Karpas-422 (cell line): ENCODE measurements around the gene RGS13. TPM values are rescaled to one million over a fixed set of nuclear protein-coding genes. Genes with fewer than 3 reads are reported as not detected.

Experiments
- DNase-seq: peaks from one replicate; pipeline ENCODE4 v3.0.0-alpha.2; 2015
- H2AFZ ChIP-seq: fragments of 200-600 bp; sonication (generic); 2 replicates; pipeline ENCODE4 v1.6.1; 2014; ENCODE audit warnings: antibody characterized with exemption, low read length, mixed read lengths
- H3K27ac ChIP-seq: fragments of 200-600 bp; sonication (generic); 2 replicates; pipeline ENCODE4 v1.5.1; 2014; ENCODE audit warnings: mild to moderate bottlenecking, low read length, moderate library complexity
- H3K27me3 ChIP-seq: fragments of 200-600 bp; sonication (generic); 2 replicates; pipeline ENCODE4 v1.6.1; 2014; ENCODE audit warnings: low read length, mixed read lengths
- H3K36me3 ChIP-seq: fragments of 200-600 bp; sonication (generic); 2 replicates; pipeline ENCODE4 v1.6.1; 2014; ENCODE audit warnings: low read length, mixed read lengths; ENCODE audit not compliant: insufficient read depth
- H3K4me1 ChIP-seq: fragments of 200-600 bp; sonication (generic); 2 replicates; pipeline ENCODE4 v1.6.1; 2014; ENCODE audit warnings: mild to moderate bottlenecking, low read length, mixed read lengths
- H3K4me2 ChIP-seq: fragments of 200-600 bp; sonication (generic); 2 replicates; pipeline ENCODE4 v1.6.1; 2014; ENCODE audit warnings: low read length, low read depth, mild to moderate bottlenecking; ENCODE audit not compliant: poor library complexity, severe bottlenecking
- H3K4me3 ChIP-seq: fragments of 200-600 bp; sonication (generic); 2 replicates; pipeline ENCODE4 v1.5.1; 2014; ENCODE audit warnings: mild to moderate bottlenecking, antibody characterized with exemption, low read length, mixed read lengths
- H3K79me2 ChIP-seq: fragments of 200-600 bp; sonication (generic); 2 replicates; pipeline ENCODE4 v1.6.1; 2014; ENCODE audit warnings: mild to moderate bottlenecking, low read length, mixed read lengths
- H3K9ac ChIP-seq: fragments of 200-600 bp; sonication (generic); 2 replicates; pipeline ENCODE4 v1.6.0; 2014; ENCODE audit warnings: low read length
- H3K9me2 ChIP-seq: fragments of 200-600 bp; sonication (generic), shearing (Covaris generic); replicated peaks from 2 replicates; pipeline ENCODE4 v1.6.0; 2014; ENCODE audit warnings: mild to moderate bottlenecking, low read length, moderate library complexity; ENCODE audit not compliant: insufficient read depth
- H3K9me3 ChIP-seq: fragments of 300-700, 200-600 bp; sonication (generic); 2 replicates; pipeline ENCODE4 v1.6.1; 2014; ENCODE audit warnings: low read length, mixed read lengths
- H4K20me1 ChIP-seq: fragments of 200-600 bp; sonication (generic); 2 replicates; pipeline ENCODE4 v1.6.1; 2014; ENCODE audit warnings: mild to moderate bottlenecking, antibody characterized with exemption, low read length, low read depth; ENCODE audit not compliant: insufficient read depth
- total RNA-seq: library from RNA; depleted of rRNA; stranded (reverse); fragments of >200 nt; shearing (Covaris generic); gene quantifications from 2 replicates; pipeline ENCODE4 v1.2.3, GENCODE V29; 2014; ENCODE audit warnings: low replicate concordance; rRNA removed

The RGS13 gene
- total RNA-seq = 176 and 462 TPM in 2 replicates

GRCh38 chr1:192635939-192636338 is at the start of gene RGS13:
Gene RGS13 (plus strand): TSS chr1:192636147. CDS start chr1:192644335, 8,188 bp downstream.
- DNase-seq = peak; percentile 90
- Histone ChIP-seq H3K27ac (peak within 1 kb of the TSS; percentile 100), H3K79me2 (peaks cover 58% of the 10 kb centered on the region), H3K9ac (peak within 1 kb of the TSS; percentile 74), H3K9me3 (no peaks in the 10 kb centered on the region), H4K20me1 (no peaks in the 10 kb centered on the region), H3K4me2 (peak within 1 kb of the TSS; percentile 95), H3K36me3 (peaks cover 31% of the 10 kb centered on the region), H2AFZ (no peak within 1 kb of the TSS), H3K9me2 (no peaks in the 10 kb centered on the region), H3K4me3 (peak within 1 kb of the TSS; percentile 74), H3K27me3 (no peaks in the 10 kb centered on the region), H3K4me1 (peaks cover 84% of the 10 kb centered on the region)

GRCh38 chr1:192587386-192588266 is 48.3 kb upstream of the RGS13 start:
- H2AFZ ChIP-seq = no peak overlapping the region
- H3K27me3 ChIP-seq = no peaks in the 10 kb centered on the region
- H3K9ac ChIP-seq = no peak overlapping the region
- no peak overlapping the region for H3K27ac ChIP-seq
- no peak overlapping the region for H3K4me3 ChIP-seq
- H3K9me2 ChIP-seq = no peaks in the 10 kb centered on the region
- H3K4me1 ChIP-seq = no peaks in the 10 kb centered on the region
- H3K79me2 ChIP-seq = no peaks in the 10 kb centered on the region
- no peaks in the 10 kb centered on the region for H4K20me1 ChIP-seq
- no peaks in the 10 kb centered on the region for H3K9me3 ChIP-seq
- no peak overlapping the region for H3K4me2 ChIP-seq
- no peak for DNase-seq
- H3K36me3 ChIP-seq = no peaks in the 10 kb centered on the region

GRCh38 chr1:192588546-192588945 is 47.4 kb upstream of the RGS13 start:
- Histone ChIP-seq H3K9me3 (no peaks in the 10 kb centered on the region), H2AFZ (no peak overlapping the region), H3K79me2 (no peaks in the 10 kb centered on the region), H3K36me3 (no peaks in the 10 kb centered on the region), H3K4me3 (no peak overlapping the region), H3K4me1 (no peaks in the 10 kb centered on the region), H3K9ac (no peak overlapping the region), H3K27ac (no peak overlapping the region), H4K20me1 (no peaks in the 10 kb centered on the region), H3K27me3 (no peaks in the 10 kb centered on the region), H3K9me2 (no peaks in the 10 kb centered on the region), H3K4me2 (no peak overlapping the region)
- no peak for DNase-seq

GRCh38 chr1:192589813-192590212 is 46.1 kb upstream of the RGS13 start:
- H3K4me3 ChIP-seq = no peak overlapping the region
- H3K79me2 ChIP-seq = no peaks in the 10 kb centered on the region
- H3K27me3 ChIP-seq = no peaks in the 10 kb centered on the region

GRCh38 chr1:192592517-192592916 is 43.4 kb upstream of the RGS13 start:
- Histone ChIP-seq H3K9ac (no peak overlapping the region), H3K36me3 (no peaks in the 10 kb centered on the region), H3K4me2 (no peak overlapping the region), H3K9me2 (no peaks in the 10 kb centered on the region), H4K20me1 (no peaks in the 10 kb centered on the region), H3K4me1 (no peaks in the 10 kb centered on the region), H2AFZ (no peak overlapping the region), H3K27ac (no peak overlapping the region), H3K4me3 (no peak overlapping the region), H3K27me3 (no peaks in the 10 kb centered on the region), H3K9me3 (no peaks in the 10 kb centered on the region), H3K79me2 (no peaks in the 10 kb centered on the region)
- no peak for DNase-seq

More at GRCh38 chr1:192589813-192590212, 46.1 kb upstream of the RGS13 start:
- Histone ChIP-seq H3K27ac (no peak overlapping the region), H3K9ac (no peak overlapping the region), H4K20me1 (no peaks in the 10 kb centered on the region), H3K4me2 (no peak overlapping the region), H3K36me3 (no peaks in the 10 kb centered on the region), H2AFZ (no peak overlapping the region), H3K9me2 (no peaks in the 10 kb centered on the region), H3K4me1 (no peaks in the 10 kb centered on the region), H3K9me3 (no peaks in the 10 kb centered on the region)
- DNase-seq = no peak

- no peaks in the 10 kb centered on the region for H4K20me1 ChIP-seq
- H3K36me3 ChIP-seq = no peaks in the 10 kb centered on the region
- H3K27me3 ChIP-seq = no peaks in the 10 kb centered on the region
- no peak overlapping the region for H2AFZ ChIP-seq
- H3K9ac ChIP-seq = no peak overlapping the region
- H3K27ac ChIP-seq = no peak overlapping the region
- no peak for DNase-seq
- no peaks in the 10 kb centered on the region for H3K9me2 ChIP-seq
- no peaks in the 10 kb centered on the region for H3K9me3 ChIP-seq
- no peak overlapping the region for H3K4me3 ChIP-seq
- H3K4me1 ChIP-seq = no peaks in the 10 kb centered on the region
- no peak overlapping the region for H3K4me2 ChIP-seq
- no peaks in the 10 kb centered on the region for H3K79me2 ChIP-seq
Measured at GRCh38 chr1:192592981-192593708, 42.8 kb upstream of the RGS13 start.

DNA sequence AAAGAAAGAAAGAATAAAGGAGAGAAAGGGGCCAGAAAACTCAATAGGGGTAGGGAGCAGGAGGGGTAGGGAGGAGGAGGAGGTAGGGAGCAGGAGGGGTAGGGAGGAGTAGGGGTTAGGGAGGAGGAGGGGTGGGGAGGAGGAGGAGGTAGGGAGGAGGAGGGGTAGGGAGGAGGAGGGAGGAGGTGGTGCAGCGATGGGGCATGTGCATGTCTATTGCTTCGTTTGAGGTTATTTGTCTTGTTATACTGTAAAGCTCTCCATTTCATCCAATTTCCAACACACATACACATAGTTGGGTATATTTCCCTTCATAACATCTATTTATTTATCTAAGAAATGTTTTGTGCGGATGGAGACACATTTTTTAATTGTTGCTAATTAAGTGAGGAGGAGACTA is 40.6 kb upstream of the RGS13 start:
- H3K9ac ChIP-seq = no peak overlapping the region
- H3K36me3 ChIP-seq = no peaks in the 10 kb centered on the region
- no peak overlapping the region for H3K4me3 ChIP-seq
- no peaks in the 10 kb centered on the region for H3K27me3 ChIP-seq
- H4K20me1 ChIP-seq = no peaks in the 10 kb centered on the region
- no peaks in the 10 kb centered on the region for H3K9me2 ChIP-seq
- no peaks in the 10 kb centered on the region for H3K9me3 ChIP-seq
- no peaks in the 10 kb centered on the region for H3K79me2 ChIP-seq
- no peak overlapping the region for H2AFZ ChIP-seq
- H3K4me2 ChIP-seq = no peak overlapping the region
- no peak for DNase-seq
- H3K4me1 ChIP-seq = peaks cover under 1% of the 10 kb centered on the region; the same call in 1 of the 2 replicates
- no peak overlapping the region for H3K27ac ChIP-seq

DNA sequence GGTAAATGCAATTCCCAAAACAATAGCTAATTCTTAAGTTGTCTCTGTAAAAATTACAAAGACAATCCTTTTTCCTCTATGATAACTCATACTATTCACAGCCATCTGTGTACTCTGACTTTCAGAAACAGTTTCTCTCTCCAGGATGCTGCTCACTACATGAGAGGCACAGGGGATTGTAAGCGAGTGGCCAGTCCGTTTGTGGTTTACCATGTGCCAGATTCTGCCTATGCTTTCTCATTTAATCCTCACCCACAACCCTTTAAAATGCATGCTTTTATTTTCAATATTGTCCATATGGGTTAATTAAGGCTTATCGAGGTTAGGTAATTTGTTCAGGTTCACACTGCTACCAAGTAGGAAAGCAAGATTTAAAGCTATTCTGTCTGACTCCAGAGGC is 37.4 kb upstream of the RGS13 start:
- H3K4me3 ChIP-seq = no peak overlapping the region
- no peaks in the 10 kb centered on the region for H3K9me3 ChIP-seq
- no peak for DNase-seq
- no peak overlapping the region for H2AFZ ChIP-seq
- H4K20me1 ChIP-seq = no peaks in the 10 kb centered on the region
- H3K4me1 ChIP-seq = peaks cover 11% of the 10 kb centered on the region
- H3K9me2 ChIP-seq = no peaks in the 10 kb centered on the region
- no peaks in the 10 kb centered on the region for H3K27me3 ChIP-seq
- no peaks in the 10 kb centered on the region for H3K79me2 ChIP-seq
- no peak overlapping the region for H3K27ac ChIP-seq
- no peak overlapping the region for H3K9ac ChIP-seq
- H3K36me3 ChIP-seq = no peaks in the 10 kb centered on the region
- H3K4me2 ChIP-seq = no peak overlapping the region
